ENCODE results near the gene ARFGAP1. TPM values are rescaled to one million over a fixed set of nuclear protein-coding genes. Genes with fewer than 3 reads are reported as not detected.

The ARFGAP1 gene
- total RNA-seq, 4 donors from 2014 or later = 70.7 to 75.7 (median 72.7) TPM

GRCh38 chr20:63313349-63314014, 40.9 kb downstream of the ARFGAP1 start:
- WGBS, 2 donors = 73 to 74% methylated on average over 12 to 19 of the region's 25 CpGs
- TF ChIP-seq POLR2A (IDR thresholded peaks at IDR 0.05) = no peak
- TF ChIP-seq CTCF (IDR thresholded peaks at IDR 0.05) = no peak

DNA sequence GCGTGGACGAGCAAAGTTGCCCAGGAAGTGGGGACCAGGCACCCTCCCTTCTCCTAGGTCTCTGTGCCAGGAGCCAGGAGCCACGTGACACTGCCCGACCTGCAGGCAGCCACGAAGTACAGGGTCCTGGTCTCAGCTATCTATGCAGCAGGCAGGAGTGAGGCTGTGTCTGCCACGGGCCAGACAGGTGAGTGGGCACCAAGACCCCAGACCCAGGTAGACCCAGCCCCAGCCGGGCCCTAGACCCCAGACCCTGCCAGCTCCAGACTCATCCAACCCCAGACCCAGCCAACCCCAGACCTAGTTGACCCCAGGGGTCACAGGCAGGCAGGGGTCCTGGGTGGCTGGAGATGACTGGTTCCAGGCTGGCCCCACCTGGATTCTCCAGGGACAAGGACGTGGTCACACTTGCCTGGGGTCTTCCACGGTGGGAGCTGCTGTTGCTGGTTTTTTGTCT, 41.4 kb downstream of the ARFGAP1 start:
- Histone ChIP-seq H3K9me3 (no peaks in the 10 kb centered on the region), H3K27ac (no peak overlapping the region), H3K36me3 (no peaks in the 10 kb centered on the region), H3K27me3 (no peaks in the 10 kb centered on the region), H3K4me1 (no peaks in the 10 kb centered on the region), H3K4me3 (replicated peaks in 1 of 3) (no peak overlapping the region)
- TF ChIP-seq CTCF (IDR thresholded peaks at IDR 0.05) (no peak), POLR2A (IDR thresholded peaks at IDR 0.05) (no peak)
- no peak for DNase-seq
- intact Hi-C loops (cut with DNase I) = no loop called here
- WGBS, 2 donors = 58 to 64% methylated on average over 2 to 7 of the region's 9 CpGs

More at GRCh38 chr20:63313349-63314014, 40.9 kb downstream of the ARFGAP1 start:
- intact Hi-C loops (cut with DNase I) = no loop called here
- no peaks in the 10 kb centered on the region for H3K27me3 ChIP-seq
- H3K4me1 ChIP-seq = no peaks in the 10 kb centered on the region
- no peaks in the 10 kb centered on the region for H3K9me3 ChIP-seq
- no peaks in the 10 kb centered on the region for H3K36me3 ChIP-seq
- no peak for DNase-seq
- no peak overlapping the region for H3K27ac ChIP-seq
- H3K4me3 ChIP-seq (replicated peaks in 1 of 3) = no peak overlapping the region

DNA sequence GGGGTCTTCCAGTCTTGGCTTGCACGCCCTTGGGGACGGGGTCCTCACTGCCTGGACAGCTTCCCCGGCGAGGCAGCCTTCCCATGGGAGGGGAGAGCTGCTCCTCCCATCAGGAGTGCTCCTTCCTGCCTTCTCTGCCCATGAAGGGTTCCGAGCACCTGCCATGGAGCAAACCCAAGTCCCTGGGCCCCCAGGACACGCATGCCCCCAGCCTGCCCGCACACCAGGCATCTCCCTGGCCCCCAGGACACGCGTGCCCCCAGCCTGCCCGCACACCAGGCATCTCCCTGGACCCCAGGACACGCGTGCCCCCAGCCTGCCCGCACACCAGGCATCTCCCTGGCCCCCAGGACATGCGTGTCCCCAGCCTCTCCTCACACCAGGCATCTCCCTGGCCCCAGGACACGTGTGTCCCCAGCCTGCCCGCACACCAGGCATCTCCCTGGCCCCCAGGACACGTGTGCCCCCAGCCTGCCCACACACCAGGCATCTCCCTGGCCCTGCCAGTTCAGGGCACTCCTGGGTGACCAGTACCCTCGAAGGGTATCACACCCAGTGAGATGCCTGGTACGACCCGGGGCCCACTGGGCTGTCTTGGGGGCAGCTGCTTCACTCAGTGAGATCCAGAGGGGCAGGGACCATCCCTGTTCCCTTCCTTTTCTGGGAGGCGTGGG, 42.1 kb downstream of the ARFGAP1 start:
- 75 to 84% methylated on average over 8 to 13 of the region's 21 CpGs for WGBS, 2 donors
- H3K4me3 ChIP-seq (replicated peaks in 1 of 3) = no peak overlapping the region
- no peaks in the 10 kb centered on the region for H3K9me3 ChIP-seq
- H3K27ac ChIP-seq = no peak overlapping the region
- H3K27me3 ChIP-seq = no peaks in the 10 kb centered on the region
- intact Hi-C loops (cut with DNase I) = no loop called here
- no peak for DNase-seq
- no peaks in the 10 kb centered on the region for H3K36me3 ChIP-seq
- H3K4me1 ChIP-seq = no peaks in the 10 kb centered on the region
- TF ChIP-seq POLR2A (IDR thresholded peaks at IDR 0.05) (no peak), CTCF (IDR thresholded peaks at IDR 0.05) (no peak)

DNA sequence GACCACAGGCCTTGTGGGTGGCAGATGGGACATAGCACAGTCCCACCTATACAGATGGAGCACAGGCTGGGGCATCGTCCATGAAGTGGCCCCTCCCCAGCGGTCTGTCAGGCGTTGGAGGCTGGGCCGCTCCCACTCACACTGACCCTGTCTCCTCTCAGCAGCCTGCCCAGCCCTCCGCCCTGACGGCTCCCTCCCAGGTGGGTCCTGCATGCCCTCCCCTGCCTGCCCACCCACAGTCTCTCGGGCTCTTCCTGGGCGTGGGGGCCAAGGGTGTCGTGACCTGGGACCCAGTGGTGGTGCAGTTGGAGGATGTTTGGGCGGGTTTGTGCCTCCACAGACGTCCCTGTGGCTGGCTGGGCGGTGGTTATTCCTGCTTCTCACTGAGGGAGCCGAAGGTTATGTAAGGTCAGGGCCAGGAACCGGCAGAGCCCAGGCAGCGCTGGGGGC, 42.7 kb downstream of the ARFGAP1 start:
- Histone ChIP-seq H3K27me3 (no peaks in the 10 kb centered on the region), H3K36me3 (no peaks in the 10 kb centered on the region), H3K9me3 (no peaks in the 10 kb centered on the region), H3K4me3 (replicated peaks in 1 of 3) (no peak overlapping the region), H3K4me1 (no peaks in the 10 kb centered on the region), H3K27ac (no peak overlapping the region)
- WGBS, 2 donors = 74 to 80% methylated on average over 1 to 11 of the region's 15 CpGs
- intact Hi-C loops (cut with DNase I) = no loop called here
- DNase-seq = no peak
- TF ChIP-seq CTCF (IDR thresholded peaks at IDR 0.05) (no peak), POLR2A (IDR thresholded peaks at IDR 0.05) (no peak)
